Germinal center (tissue), 1 donor: ENCODE results near the gene RAB44.

Experiments
- DNase-seq: peaks from one replicate; pipeline ENCODE4 v3.0.0; 2012; ENCODE audit warnings: mixed read lengths, low spot score

The RAB44 gene

GRCh38 chr6:36670271-36670670, 27.4 kb upstream of the RAB44 start:
- no peak for DNase-seq

GRCh38 chr6:36671687-36672375, 25.8 kb upstream of the RAB44 start:
- no peak for DNase-seq

GRCh38 chr6:36673882-36674281, 23.7 kb upstream of the RAB44 start:
- DNase-seq, result no peak

GRCh38 chr6:36674942-36675341, 22.7 kb upstream of the RAB44 start:
- no peak for DNase-seq

- DNase-seq, result no peak
Measured at GRCh38 chr6:36676141-36677058, 21.2 kb upstream of the RAB44 start.

GRCh38 chr6:36677059-36677749, 20.4 kb upstream of the RAB44 start:
- no peak for DNase-seq

GRCh38 chr6:36677753-36678487, 19.7 kb upstream of the RAB44 start:
- no peak for DNase-seq

GRCh38 chr6:36678488-36679042, 19.1 kb upstream of the RAB44 start, which contains the start of gene CDKN1A:
TSS of gene CDKN1A (plus strand) at chr6:36678714. CDS start at chr6:36684102, 5,388 bp downstream.
- DNase-seq, result peak; percentile 76

GRCh38 chr6:36679043-36679833, 18.4 kb upstream of the RAB44 start:
- DNase-seq, result no peak

GRCh38 chr6:36682328-36683144, 15.1 kb upstream of the RAB44 start:
- peak; percentile 72 for DNase-seq

- no peak for DNase-seq
Measured at GRCh38 chr6:36683145-36683655, 14.4 kb upstream of the RAB44 start.

GRCh38 chr6:36683656-36684446, 13.8 kb upstream of the RAB44 start:
- no peak for DNase-seq

GRCh38 chr6:36684447-36684812, 13.2 kb upstream of the RAB44 start:
- DNase-seq, result no peak

GRCh38 chr6:36685166-36685924, 12.3 kb upstream of the RAB44 start:
- DNase-seq, result no peak

GRCh38 chr6:36685926-36686667, 11.5 kb upstream of the RAB44 start:
- no peak for DNase-seq

GRCh38 chr6:36686668-36687513, 10.7 kb upstream of the RAB44 start:
- DNase-seq, result no peak
